ENCODE measurements around the gene RBM43. TPM values are rescaled to one million over a fixed set of nuclear protein-coding genes. Genes with fewer than 3 reads are reported as not detected.

The RBM43 gene
- total and polyA plus RNA-seq, 2 experiments from 2014 or later, result 0.62 to 4.6 TPM

- H3K4me1 ChIP-seq (ENCODE audit: insufficient read depth), result no peaks in the 10 kb centered on the region
- WGBS (ENCODE audit: low lambda C conversion rate, missing lambda C conversion rate), result 67% methylated on average over 2 of the region's 2 CpGs
- H3K4me3 ChIP-seq, result no peak overlapping the region
- no peaks in the 10 kb centered on the region for H4K20me1 ChIP-seq (ENCODE audit: insufficient read depth, poor library complexity, severe bottlenecking)
- DNase-seq (ENCODE audit: low spot score), result peak; percentile 40
- H3K27ac ChIP-seq, result no peak overlapping the region
- no peaks in the 10 kb centered on the region for H3K79me2 ChIP-seq
- no peak overlapping the region for H3K4me2 ChIP-seq
- H3K9me2 ChIP-seq (replicated peaks; ENCODE audit: insufficient read depth), result no peaks in the 10 kb centered on the region
- no peaks in the 10 kb centered on the region for H3K9me3 ChIP-seq (ENCODE audit: low read depth)
- no peaks in the 10 kb centered on the region for H3K36me3 ChIP-seq (replicated peaks; ENCODE audit: insufficient read depth, low read depth)
- TF ChIP-seq CTCF (IDR thresholded peaks at IDR 0.05; ENCODE audit: poor library complexity), result no peak
- no peak for TF ChIP-seq EZH2phosphoT487 (IDR thresholded peaks at IDR 0.05; ENCODE audit: low read depth, severe bottlenecking, unreplicated experiment)
- no peak for TF ChIP-seq EZH2 (IDR thresholded peaks at IDR 0.05; ENCODE audit: borderline replicate concordance)
- peak overlapping the region; percentile 1 for H2AFZ ChIP-seq
- H3K27me3 ChIP-seq, result no peaks in the 10 kb centered on the region
These were observed 41.2 kb upstream of the RBM43 start for GRCh38 chr2:151302879-151303278.

- H2AFZ ChIP-seq, result peak overlapping the region; percentile 1
- no peaks in the 10 kb centered on the region for H3K79me2 ChIP-seq
- no peak overlapping the region for H3K4me3 ChIP-seq
- WGBS (ENCODE audit: low lambda C conversion rate, missing lambda C conversion rate), result 70% methylated on average over 5 of the region's 5 CpGs
- no peak overlapping the region for H3K4me2 ChIP-seq
- DNase-seq (ENCODE audit: low spot score), result no peak
- no peaks in the 10 kb centered on the region for H3K36me3 ChIP-seq (replicated peaks; ENCODE audit: insufficient read depth, low read depth)
- no peaks in the 10 kb centered on the region for H3K9me2 ChIP-seq (replicated peaks; ENCODE audit: insufficient read depth)
- no peaks in the 10 kb centered on the region for H3K4me1 ChIP-seq (ENCODE audit: insufficient read depth)
- H3K27me3 ChIP-seq, result no peaks in the 10 kb centered on the region
- H3K27ac ChIP-seq, result no peak overlapping the region
- TF ChIP-seq CTCF (IDR thresholded peaks at IDR 0.05; ENCODE audit: poor library complexity), result no peak
- TF ChIP-seq EZH2phosphoT487 (IDR thresholded peaks at IDR 0.05; ENCODE audit: low read depth, severe bottlenecking, unreplicated experiment), result no peak
- no peak for TF ChIP-seq EZH2 (IDR thresholded peaks at IDR 0.05; ENCODE audit: borderline replicate concordance)
- H4K20me1 ChIP-seq (ENCODE audit: insufficient read depth, poor library complexity, severe bottlenecking), result no peaks in the 10 kb centered on the region
- H3K9me3 ChIP-seq (ENCODE audit: low read depth), result no peaks in the 10 kb centered on the region
These were observed 40.7 kb upstream of the RBM43 start for GRCh38 chr2:151302404-151302803.

GRCh38 chr2:151299920-151300539 lies 38.4 kb upstream of the RBM43 start:
- Histone ChIP-seq H3K4me3 (no peak overlapping the region), H3K9me2 (replicated peaks; ENCODE audit: insufficient read depth) (no peaks in the 10 kb centered on the region), H3K27me3 (no peaks in the 10 kb centered on the region), H3K27ac (no peak overlapping the region), H4K20me1 (ENCODE audit: insufficient read depth, poor library complexity, severe bottlenecking) (no peaks in the 10 kb centered on the region), H3K4me2 (no peak overlapping the region), H3K4me1 (ENCODE audit: insufficient read depth) (no peaks in the 10 kb centered on the region), H3K36me3 (replicated peaks; ENCODE audit: insufficient read depth, low read depth) (no peaks in the 10 kb centered on the region), H3K9me3 (ENCODE audit: low read depth) (no peaks in the 10 kb centered on the region), H3K79me2 (no peaks in the 10 kb centered on the region), H2AFZ (no peak overlapping the region)
- 77% methylated on average over 6 of the region's 6 CpGs for WGBS (ENCODE audit: low lambda C conversion rate, missing lambda C conversion rate)
- DNase-seq (ENCODE audit: low spot score), result no peak
- TF ChIP-seq CTCF (IDR thresholded peaks at IDR 0.05; ENCODE audit: poor library complexity), result no peak
- no peak for TF ChIP-seq EZH2phosphoT487 (IDR thresholded peaks at IDR 0.05; ENCODE audit: low read depth, severe bottlenecking, unreplicated experiment)
- no peak for TF ChIP-seq EZH2 (IDR thresholded peaks at IDR 0.05; ENCODE audit: borderline replicate concordance)

Measured in hepatocyte (in vitro differentiated cells).